Nephron progenitor cell (in vitro differentiated cells): ENCODE measurements around the gene HS6ST3.

ENCODE experiments used
- DNase-seq: peaks from one replicate; pipeline ENCODE4 v3.0.0; 2021
- H3K27ac Mint-ChIP-seq: 2 replicates; pipeline ENCODE4 v1.8.0; 2021; ENCODE audit warnings: mild to moderate bottlenecking, moderate library complexity, mixed read lengths
- H3K27me3 Mint-ChIP-seq: 2 replicates; pipeline ENCODE4 v1.8.0; 2021; ENCODE audit warnings: mild to moderate bottlenecking, low read depth, mixed read lengths; ENCODE audit not compliant: poor library complexity
- H3K36me3 Mint-ChIP-seq: 2 replicates; pipeline ENCODE4 v1.8.0; 2021; ENCODE audit warnings: low read depth, mixed read lengths
- H3K4me1 Mint-ChIP-seq: 2 replicates; pipeline ENCODE4 v1.8.0; 2021; ENCODE audit warnings: mixed read lengths
- H3K4me3 Mint-ChIP-seq: 2 replicates; pipeline ENCODE4 v1.8.0; 2021; ENCODE audit warnings: mild to moderate bottlenecking, moderate library complexity, mixed read lengths
- H3K9me3 Mint-ChIP-seq: 2 replicates; pipeline ENCODE4 v1.8.0; 2021; ENCODE audit warnings: mild to moderate bottlenecking, moderate library complexity, mixed read lengths
- CTCF ChIP-seq: fragments of 200-600 bp; sonication (generic); IDR thresholded peaks from 2 replicates; pipeline ENCODE4 v1.5.0; 2021; ENCODE audit warnings: antibody characterized with exemption

The HS6ST3 gene

GRCh38 chr13:96391606-96392005 is 301.7 kb downstream of the HS6ST3 start:
- H3K9me3 Mint-ChIP-seq, result peaks cover 4% of the 10 kb centered on the region
- DNase-seq, result no peak
- H3K27me3 Mint-ChIP-seq, result peaks cover 8% of the 10 kb centered on the region
- H3K36me3 Mint-ChIP-seq, result no peaks in the 10 kb centered on the region
- no peak overlapping the region for H3K4me3 Mint-ChIP-seq
- TF ChIP-seq CTCF, result no peak
- H3K27ac Mint-ChIP-seq, result no peak overlapping the region
- no peaks in the 10 kb centered on the region for H3K4me1 Mint-ChIP-seq

GRCh38 chr13:96397807-96398206 is 307.9 kb downstream of the HS6ST3 start:
- no peaks in the 10 kb centered on the region for H3K9me3 Mint-ChIP-seq
- no peak for DNase-seq
- no peak overlapping the region for H3K27ac Mint-ChIP-seq

GRCh38 chr13:96398486-96398885 is 308.6 kb downstream of the HS6ST3 start:
- Mint-ChIP-seq H3K9me3 (no peaks in the 10 kb centered on the region), H3K36me3 (no peaks in the 10 kb centered on the region), H3K4me1 (no peaks in the 10 kb centered on the region), H3K27ac (no peak overlapping the region), H3K27me3 (peaks cover 4% of the 10 kb centered on the region), H3K4me3 (no peak overlapping the region)
- no peak for DNase-seq
- no peak for TF ChIP-seq CTCF

More at GRCh38 chr13:96397807-96398206, 307.9 kb downstream of the HS6ST3 start:
- Mint-ChIP-seq H3K27me3 (peaks cover 4% of the 10 kb centered on the region), H3K36me3 (no peaks in the 10 kb centered on the region), H3K4me1 (no peaks in the 10 kb centered on the region), H3K4me3 (no peak overlapping the region)
- TF ChIP-seq CTCF, result no peak

- DNase-seq, result no peak
- no peaks in the 10 kb centered on the region for H3K9me3 Mint-ChIP-seq
- H3K4me3 Mint-ChIP-seq, result no peak overlapping the region
- H3K4me1 Mint-ChIP-seq, result no peaks in the 10 kb centered on the region
- peaks cover 4% of the 10 kb centered on the region for H3K27me3 Mint-ChIP-seq
- no peak for TF ChIP-seq CTCF
- no peaks in the 10 kb centered on the region for H3K36me3 Mint-ChIP-seq
- H3K27ac Mint-ChIP-seq, result no peak overlapping the region
Observed at GRCh38 chr13:96403241-96403640, 313.3 kb downstream of the HS6ST3 start.

GRCh38 chr13:96403651-96404050 is 313.7 kb downstream of the HS6ST3 start:
- Mint-ChIP-seq H3K4me3 (no peak overlapping the region), H3K36me3 (no peaks in the 10 kb centered on the region), H3K4me1 (no peaks in the 10 kb centered on the region), H3K27ac (no peak overlapping the region), H3K9me3 (no peaks in the 10 kb centered on the region), H3K27me3 (peaks cover 4% of the 10 kb centered on the region)
- TF ChIP-seq CTCF, result no peak
- DNase-seq, result no peak

- Mint-ChIP-seq H3K27me3 (no peaks in the 10 kb centered on the region), H3K36me3 (no peaks in the 10 kb centered on the region), H3K9me3 (no peaks in the 10 kb centered on the region), H3K27ac (no peak overlapping the region), H3K4me1 (no peaks in the 10 kb centered on the region), H3K4me3 (no peak overlapping the region)
- TF ChIP-seq CTCF, result no peak
- no peak for DNase-seq
Observed at GRCh38 chr13:96415831-96416385, 326.0 kb downstream of the HS6ST3 start.
